Neural cell (in vitro differentiated cells): ENCODE data around the gene DPP6.

Experiments used
- CTCF ChIP-seq: fragments of 450-650 bp; IDR thresholded peaks from 2 replicates; pipeline ENCODE4 v1.5.1; 2014; ENCODE audit warnings: antibody characterized with exemption, mild to moderate bottlenecking, moderate library complexity; ENCODE audit not compliant: poor library complexity, severe bottlenecking
- EZH2 ChIP-seq: fragments of 200-600, 300-800 bp; shearing (Covaris generic), sonication (generic); IDR thresholded peaks from 2 replicates; pipeline ENCODE4 v1.6.1; 2014; ENCODE audit warnings: antibody characterized with exemption, low read length, borderline replicate concordance, mild to moderate bottlenecking; ENCODE audit not compliant: insufficient read depth, poor library complexity, severe bottlenecking
- RAD21 ChIP-seq: fragments of 450-650 bp; conservative IDR thresholded peaks from 2 replicates; pipeline ENCODE4 v1.6.1; 2014; ENCODE audit warnings: antibody characterized with exemption, mild to moderate bottlenecking, moderate library complexity
- TAF1 ChIP-seq: IDR thresholded peaks from 2 replicates; pipeline ENCODE4 v1.6.1; 2012; ENCODE audit warnings: low read depth

- TF ChIP-seq CTCF (no peak), TAF1 (no peak), RAD21 (no peak), EZH2 (no peak)
Observed at GRCh38 chr7:154256150-154256549, 204.0 kb downstream of the DPP6 start.
